PC-3 (cell line): ENCODE data around the gene PTPA. TPM values are rescaled to one million over a fixed set of nuclear protein-coding genes. Genes with fewer than 3 reads are reported as not detected.

ENCODE experiments used
- ATAC-seq: fragments of 200-7000 bp; cut with Tn5 transposase; 2 replicates; pipeline ENCODE4 v1.9.1; 2020; ENCODE audit warnings: mild to moderate bottlenecking, moderate library complexity
- BruUV-seq: library from RNA; stranded (reverse); fragments of 400-500 nt; replicated peaks from 2 replicates; lab custom pipeline; 2021; lab: Mats Ljungman, UMichigan
- CTCF ChIA-PET: fragments of 300-600 bp; sonication (Branson Sonifier 250); formaldehyde crosslinking; loops from one replicate; lab custom pipeline; 2022; ENCODE audit warnings: antibody characterized with exemption; lab: Charles Lee
- POLR2A ChIA-PET: fragments of 300-600 bp; sonication (Branson Sonifier 250); formaldehyde crosslinking; loops from one replicate; lab custom pipeline; 2022; ENCODE audit warnings: antibody characterized with exemption; ENCODE audit not compliant: unreplicated experiment; lab: Charles Lee
- DNase-seq: peaks from one replicate; pipeline ENCODE4 v3.0.0-alpha.2; 2015
- H2AFZ ChIP-seq: fragments of 300-600 bp; sonication (generic); 2 replicates; pipeline ENCODE4 v1.6.0; 2016; ENCODE audit warnings: antibody characterized with exemption, low read length
- H3F3A ChIP-seq: fragments of 300-600 bp; sonication (generic); one replicate; pipeline ENCODE4 v1.6.0; 2017; ENCODE audit warnings: antibody characterized with exemption, low read length, control low read depth, mild to moderate bottlenecking; ENCODE audit not compliant: unreplicated experiment
- H3K27ac ChIP-seq: fragments of 300-600 bp; sonication (generic); 2 replicates; pipeline ENCODE4 v1.5.1; 2016; ENCODE audit warnings: mild to moderate bottlenecking, low read length
- H3K27me3 ChIP-seq: fragments of 300-600 bp; sonication (generic); 2 replicates; pipeline ENCODE4 v1.6.1; 2016; ENCODE audit warnings: low read length, mixed read lengths
- H3K36me3 ChIP-seq: fragments of 300-600 bp; sonication (generic); 2 replicates; pipeline ENCODE4 v1.6.1; 2016; ENCODE audit warnings: low read depth, mixed run types, low read length, mixed read lengths
- H3K4me1 ChIP-seq: fragments of 300-600 bp; sonication (generic); 2 replicates; pipeline ENCODE4 v1.5.1; 2016; ENCODE audit warnings: low read length; ENCODE audit not compliant: insufficient read depth
- H3K4me2 ChIP-seq: fragments of 300-600 bp; sonication (generic); 2 replicates; pipeline ENCODE4 v1.6.0; 2016; ENCODE audit warnings: low read length
- H3K4me3 ChIP-seq: fragments of 300-600 bp; sonication (generic); 2 replicates; pipeline ENCODE4 v1.5.1; 2016; ENCODE audit warnings: mild to moderate bottlenecking, low read length, mixed read lengths
- H3K79me2 ChIP-seq: fragments of 300-600 bp; sonication (generic); 2 replicates; pipeline ENCODE4 v1.6.1; 2017; ENCODE audit warnings: low read length, mixed read lengths
- H3K9ac ChIP-seq: fragments of 300-600 bp; sonication (generic); 2 replicates; pipeline ENCODE4 v1.6.0; 2016; ENCODE audit warnings: mild to moderate bottlenecking, low read length
- H3K9me2 ChIP-seq: fragments of 300-600 bp; sonication (generic); replicated peaks from 2 replicates; pipeline ENCODE4 v1.6.1; 2016; ENCODE audit warnings: mixed run types, low read length, mixed read lengths
- H3K9me3 ChIP-seq: fragments of 300-600 bp; sonication (generic); 2 replicates; pipeline ENCODE4 v1.6.1; 2016; ENCODE audit warnings: low read length, mixed read lengths
- H4K20me1 ChIP-seq: fragments of 300-600 bp; sonication (generic); 2 replicates; pipeline ENCODE4 v1.6.1; 2016; ENCODE audit warnings: low read length, mixed read lengths
- EZH2 ChIP-seq: fragments of 300-600 bp; sonication (generic); IDR thresholded peaks from one replicate; pipeline ENCODE4 v1.6.1; 2017; ENCODE audit warnings: antibody characterized with exemption, mild to moderate bottlenecking, low read length; ENCODE audit not compliant: unreplicated experiment
- EZH2phosphoT487 ChIP-seq: fragments of 300-600 bp; sonication (generic); IDR thresholded peaks from 2 replicates; pipeline ENCODE4 v1.6.1; 2018; ENCODE audit warnings: mild to moderate bottlenecking, antibody characterized with exemption, low read length, borderline replicate concordance
- intact Hi-C: fragments of 100-400 bp; cut with micrococcal nuclease; formaldehyde crosslinking; loops from 2 replicates; pipeline ENCODE4 v1.9.0; 2023
- total RNA-seq: library from RNA; depleted of rRNA; stranded (reverse); fragments of >200 nt; gene quantifications from 2 replicates; pipeline ENCODE4 v1.2.3, GENCODE V29; 2014
- TF ChIP-seq, protein P1 (sequence below): fragments of 300-600 bp; sonication (generic); conservative IDR thresholded peaks from 2 replicates; pipeline ENCODE4 v1.5.1; 2017; ENCODE audit warnings: antibody characterized with exemption, low read depth, mild to moderate bottlenecking, low read length

The PTPA gene
- total RNA-seq, 1 experiment from 2014 or later: 138 TPM

DNA sequence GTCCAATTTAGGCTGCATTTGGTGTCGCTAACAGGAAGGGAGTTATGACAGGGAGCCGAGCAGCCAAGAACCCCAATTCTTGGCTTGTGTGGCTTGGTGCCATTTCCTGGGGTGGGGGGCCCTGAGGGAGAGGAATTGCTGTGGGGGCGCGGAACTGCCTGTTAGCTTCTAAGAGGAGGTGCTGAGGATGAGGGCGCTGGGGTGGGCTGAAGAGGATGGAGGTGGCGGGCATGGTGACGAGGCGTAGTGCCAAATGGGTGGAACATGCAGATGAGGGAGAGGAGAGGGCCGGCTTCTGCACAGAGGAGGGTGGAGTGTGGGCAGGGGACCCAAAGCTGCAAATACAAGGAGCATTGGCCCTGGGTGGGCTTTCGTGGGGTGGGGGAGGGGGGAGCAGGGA is 38.9 kb downstream of the PTPA start:
- CTCF ChIA-PET: no interaction called here
- Histone ChIP-seq H4K20me1 (no peaks in the 10 kb centered on the region), H2AFZ (no peak overlapping the region), H3K4me2 (no peak overlapping the region), H3K36me3 (no peaks in the 10 kb centered on the region), H3K4me1 (no peaks in the 10 kb centered on the region), H3K4me3 (no peak overlapping the region), H3K9ac (no peak overlapping the region), H3K79me2 (no peaks in the 10 kb centered on the region), H3F3A (no peaks in the 10 kb centered on the region), H3K27me3 (no peaks in the 10 kb centered on the region), H3K9me3 (no peaks in the 10 kb centered on the region), H3K9me2 (no peaks in the 10 kb centered on the region), H3K27ac (no peak overlapping the region)
- POLR2A ChIA-PET: no interaction called here
- ATAC-seq (no peak), DNase-seq (no peak)
- intact Hi-C loops: no loop called here
- TF ChIP-seq, protein P1, sequence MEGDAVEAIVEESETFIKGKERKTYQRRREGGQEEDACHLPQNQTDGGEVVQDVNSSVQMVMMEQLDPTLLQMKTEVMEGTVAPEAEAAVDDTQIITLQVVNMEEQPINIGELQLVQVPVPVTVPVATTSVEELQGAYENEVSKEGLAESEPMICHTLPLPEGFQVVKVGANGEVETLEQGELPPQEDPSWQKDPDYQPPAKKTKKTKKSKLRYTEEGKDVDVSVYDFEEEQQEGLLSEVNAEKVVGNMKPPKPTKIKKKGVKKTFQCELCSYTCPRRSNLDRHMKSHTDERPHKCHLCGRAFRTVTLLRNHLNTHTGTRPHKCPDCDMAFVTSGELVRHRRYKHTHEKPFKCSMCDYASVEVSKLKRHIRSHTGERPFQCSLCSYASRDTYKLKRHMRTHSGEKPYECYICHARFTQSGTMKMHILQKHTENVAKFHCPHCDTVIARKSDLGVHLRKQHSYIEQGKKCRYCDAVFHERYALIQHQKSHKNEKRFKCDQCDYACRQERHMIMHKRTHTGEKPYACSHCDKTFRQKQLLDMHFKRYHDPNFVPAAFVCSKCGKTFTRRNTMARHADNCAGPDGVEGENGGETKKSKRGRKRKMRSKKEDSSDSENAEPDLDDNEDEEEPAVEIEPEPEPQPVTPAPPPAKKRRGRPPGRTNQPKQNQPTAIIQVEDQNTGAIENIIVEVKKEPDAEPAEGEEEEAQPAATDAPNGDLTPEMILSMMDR: no peak
- TF ChIP-seq EZH2phosphoT487 (no peak), EZH2 (no peak)
- BruUV-seq: no TSS peak

DNA sequence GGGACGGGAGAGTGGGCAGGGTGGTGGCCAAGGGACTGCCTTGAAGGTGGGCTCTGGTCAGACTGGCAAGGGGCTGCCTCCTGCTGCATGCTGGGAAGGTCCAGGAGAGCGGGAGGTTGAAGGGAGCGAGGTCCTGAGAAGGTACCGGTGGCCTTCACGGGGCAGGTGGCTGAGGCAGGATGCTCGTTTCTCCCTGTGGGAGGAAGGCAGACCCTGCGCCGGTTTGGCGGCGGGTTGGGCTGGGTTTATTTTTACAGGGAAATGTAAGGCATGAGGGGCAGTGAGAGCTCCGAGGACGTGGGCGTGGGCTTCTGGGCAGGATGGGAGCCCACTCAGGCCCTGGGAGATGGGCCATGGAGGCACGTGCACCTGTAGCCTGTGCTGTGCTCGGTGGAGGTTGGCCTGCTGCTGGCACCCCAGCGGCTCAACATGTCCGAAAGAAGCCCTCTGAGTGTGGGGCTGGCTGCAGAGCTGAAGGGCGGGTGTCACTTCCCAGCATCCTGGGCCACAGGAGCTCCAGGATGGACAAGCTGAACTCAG is 39.5 kb downstream of the PTPA start:
- TF ChIP-seq EZH2: no peak
- TF ChIP-seq, protein P1: no peak
- no peak for TF ChIP-seq EZH2phosphoT487
- no peaks in the 10 kb centered on the region for H3K36me3 ChIP-seq
- no peaks in the 10 kb centered on the region for H3K9me2 ChIP-seq
- no peaks in the 10 kb centered on the region for H3K27me3 ChIP-seq
- H3K27ac ChIP-seq: no peak overlapping the region
- H3K9me3 ChIP-seq: no peaks in the 10 kb centered on the region
- intact Hi-C loops: no loop called here
- no peak overlapping the region for H3K4me3 ChIP-seq
- POLR2A ChIA-PET: no interaction called here
- no peak overlapping the region for H3K9ac ChIP-seq
- no peaks in the 10 kb centered on the region for H3F3A ChIP-seq
- no peak overlapping the region for H2AFZ ChIP-seq
- no peak for ATAC-seq
- H3K4me2 ChIP-seq: no peak overlapping the region
- no peaks in the 10 kb centered on the region for H3K4me1 ChIP-seq
- CTCF ChIA-PET: no interaction called here
- no peaks in the 10 kb centered on the region for H4K20me1 ChIP-seq
- no peak for DNase-seq
- BruUV-seq: no TSS peak
- no peaks in the 10 kb centered on the region for H3K79me2 ChIP-seq

DNA sequence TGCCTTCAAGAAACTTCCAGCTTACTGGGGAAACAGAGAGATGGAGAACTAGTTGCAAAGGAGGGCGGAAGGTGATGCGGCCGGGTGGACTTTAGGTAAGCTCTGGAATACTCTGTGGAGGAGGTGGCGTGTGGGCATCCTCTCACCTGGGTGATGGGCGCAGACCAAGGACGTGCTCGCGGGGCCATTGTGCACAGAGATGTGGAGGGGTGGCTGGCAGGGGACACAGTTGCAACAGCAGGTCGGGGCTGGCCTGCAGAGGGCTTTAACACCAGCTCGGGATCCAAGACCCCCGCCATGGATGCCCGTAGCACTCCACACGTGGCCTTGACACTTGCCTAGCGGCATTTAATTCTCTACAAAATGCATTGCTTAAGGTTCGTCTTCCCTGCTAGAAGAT is 40.3 kb downstream of the PTPA start:
- H3K9me2 ChIP-seq: no peaks in the 10 kb centered on the region
- no peaks in the 10 kb centered on the region for H3F3A ChIP-seq
- H3K4me3 ChIP-seq: no peak overlapping the region
- no peaks in the 10 kb centered on the region for H3K9me3 ChIP-seq
- TF ChIP-seq EZH2phosphoT487 (no peak), EZH2 (no peak)
- TF ChIP-seq, protein P1: no peak
- H3K4me1 ChIP-seq: no peaks in the 10 kb centered on the region
- ChIA-PET CTCF (no interaction called here), POLR2A (no interaction called here)
- no peak overlapping the region for H2AFZ ChIP-seq
- no peak for DNase-seq
- no peaks in the 10 kb centered on the region for H3K27me3 ChIP-seq
- no peaks in the 10 kb centered on the region for H4K20me1 ChIP-seq
- no peak for ATAC-seq
- no TSS peak for BruUV-seq
- H3K36me3 ChIP-seq: no peaks in the 10 kb centered on the region
- H3K27ac ChIP-seq: no peak overlapping the region
- intact Hi-C loops: no loop called here
- no peak overlapping the region for H3K9ac ChIP-seq
- H3K4me2 ChIP-seq: no peak overlapping the region
- H3K79me2 ChIP-seq: no peaks in the 10 kb centered on the region
